HG03139 (cell line): Measurements from ENCODE around the gene HORMAD2.
"Not testable (repeated sequence)": the region's sequence is repeated elsewhere in the genome, so short reads cannot be mapped to it uniquely, and the experiment has no call there.

Experiments used
- ATAC-seq: cut with Tn5 transposase; IDR thresholded peaks from one replicate; pipeline ENCODE4 v1.9.1; 2021; ENCODE audit not compliant: unreplicated experiment

The HORMAD2 gene

DNA sequence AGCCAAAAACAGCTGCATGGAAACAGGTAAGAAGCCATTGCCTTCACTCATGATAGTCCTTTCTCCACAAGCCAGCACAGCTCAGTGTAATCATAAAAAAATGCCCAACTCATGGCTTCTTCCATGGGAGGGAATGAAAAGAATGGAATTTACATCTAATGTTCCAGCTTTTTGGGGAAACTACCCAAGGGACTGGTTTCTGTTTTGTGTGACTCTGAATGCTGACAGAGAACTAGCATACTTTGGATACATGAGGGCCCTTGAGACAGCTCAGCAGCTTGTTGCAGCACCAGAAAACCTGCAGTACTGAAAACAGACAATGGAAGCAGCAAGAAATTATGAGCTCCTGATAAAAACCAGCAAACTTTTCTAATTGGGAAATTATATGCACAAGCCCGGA, 24.2 kb upstream of the HORMAD2 start:
- ATAC-seq = no peak

DNA sequence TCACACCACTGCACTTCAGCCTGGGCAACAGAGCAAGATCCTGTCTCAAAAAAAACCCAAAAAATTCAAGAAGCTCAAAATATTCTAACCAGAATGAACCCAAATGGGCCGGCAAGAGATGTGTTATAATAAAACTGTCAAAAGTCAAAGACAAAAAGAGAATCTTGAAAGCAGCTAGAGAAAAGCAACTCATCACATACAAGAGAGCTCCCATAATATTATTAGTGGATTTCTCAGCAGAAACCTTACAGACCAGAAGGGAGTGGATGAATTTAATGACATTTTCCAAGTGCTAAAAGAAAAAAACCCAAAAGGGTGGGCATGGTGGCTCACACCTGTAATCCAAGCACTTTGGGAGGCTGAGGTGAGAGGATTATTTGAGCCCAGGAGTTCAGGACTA, 22.9 kb upstream of the HORMAD2 start:
- ATAC-seq = no peak

DNA sequence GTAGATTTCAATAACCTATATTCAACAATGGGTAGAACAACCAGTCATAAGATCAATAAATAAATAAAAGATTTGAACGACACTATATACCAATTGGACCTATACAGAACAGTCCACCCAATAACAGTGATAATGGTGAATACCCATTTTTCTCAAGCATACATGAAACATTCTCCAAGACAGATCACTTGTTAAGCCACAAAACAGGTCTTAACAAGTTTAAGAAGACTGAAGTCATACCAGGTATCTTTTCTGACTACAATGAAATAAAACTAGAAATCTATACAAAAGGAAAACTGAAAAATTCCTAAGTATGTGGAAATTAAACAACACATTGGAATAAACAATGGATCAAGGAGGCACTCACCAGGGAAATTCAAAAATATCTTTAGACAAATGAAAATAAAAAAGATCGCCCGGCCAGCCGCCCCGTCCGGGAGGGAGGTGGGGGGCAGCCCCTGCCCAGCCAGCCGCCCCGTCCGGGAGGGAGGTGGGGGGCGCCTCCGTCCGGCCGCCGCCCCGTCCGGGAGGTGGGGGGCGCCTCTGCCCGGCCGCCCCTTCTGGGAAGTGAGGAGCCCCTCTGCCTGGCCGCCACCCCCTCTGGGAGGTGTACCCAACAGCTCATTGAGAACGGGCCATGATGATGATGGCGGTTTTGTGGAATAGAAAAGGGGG, 20.8 kb upstream of the HORMAD2 start:
- not testable (repeated sequence) for ATAC-seq

DNA sequence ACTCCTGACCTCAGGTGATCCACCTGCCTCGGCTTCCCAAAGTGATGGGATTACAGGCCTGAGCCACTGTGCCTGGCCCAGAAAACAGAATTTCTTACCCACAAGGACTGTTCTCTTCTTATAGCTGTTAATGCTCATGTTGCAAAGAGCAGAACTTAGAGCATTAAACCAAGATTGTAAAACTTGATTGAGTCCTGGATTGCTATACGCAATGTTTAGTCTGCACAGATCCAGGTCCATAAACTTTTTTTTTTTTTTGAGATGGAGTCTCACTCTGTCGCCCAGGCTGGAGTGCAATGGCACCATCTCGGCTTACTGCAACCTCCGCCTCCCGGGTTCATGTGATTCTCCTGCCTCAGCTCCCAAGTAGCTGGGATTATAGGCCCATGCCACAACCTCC, 19.2 kb upstream of the HORMAD2 start:
- not testable (repeated sequence) for ATAC-seq

DNA sequence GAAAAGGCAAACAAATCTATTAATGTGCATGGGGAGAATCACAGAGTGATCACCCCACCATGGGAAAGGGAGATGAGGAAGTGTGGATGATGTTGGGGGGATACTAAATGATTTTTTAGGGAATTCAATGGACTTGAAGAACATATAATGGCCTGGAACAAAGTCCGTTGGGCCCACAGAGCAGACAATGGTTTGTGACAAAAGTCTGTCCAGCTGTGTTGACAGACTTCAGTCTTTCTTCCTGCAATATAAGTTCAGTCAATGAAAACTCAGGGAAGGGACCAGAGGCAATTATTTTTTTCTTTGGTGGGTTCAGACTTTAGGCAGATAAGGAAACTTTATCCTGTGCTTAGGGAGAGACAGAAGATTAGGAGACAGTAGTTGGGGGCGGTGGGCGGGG, 18.0 kb upstream of the HORMAD2 start:
- ATAC-seq = no peak

DNA sequence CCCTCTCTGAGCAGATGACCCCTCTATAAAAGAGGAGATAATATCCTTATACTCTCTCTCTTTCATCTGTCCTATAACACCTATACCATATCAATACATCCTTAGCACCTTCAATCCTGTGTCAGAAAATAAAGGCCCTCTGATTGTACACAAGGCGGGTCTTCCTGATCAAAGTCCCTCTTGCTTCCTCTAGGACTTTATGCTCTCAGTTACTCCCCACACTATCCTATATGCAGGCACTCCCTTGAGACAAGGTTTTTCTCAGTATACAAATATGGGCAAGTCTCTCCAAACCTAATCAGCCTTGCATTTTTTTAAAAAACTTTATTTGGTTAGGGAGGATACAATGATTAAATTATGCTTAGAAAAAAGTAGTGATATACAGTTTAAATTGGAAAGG, 17.3 kb upstream of the HORMAD2 start:
- ATAC-seq = no peak

DNA sequence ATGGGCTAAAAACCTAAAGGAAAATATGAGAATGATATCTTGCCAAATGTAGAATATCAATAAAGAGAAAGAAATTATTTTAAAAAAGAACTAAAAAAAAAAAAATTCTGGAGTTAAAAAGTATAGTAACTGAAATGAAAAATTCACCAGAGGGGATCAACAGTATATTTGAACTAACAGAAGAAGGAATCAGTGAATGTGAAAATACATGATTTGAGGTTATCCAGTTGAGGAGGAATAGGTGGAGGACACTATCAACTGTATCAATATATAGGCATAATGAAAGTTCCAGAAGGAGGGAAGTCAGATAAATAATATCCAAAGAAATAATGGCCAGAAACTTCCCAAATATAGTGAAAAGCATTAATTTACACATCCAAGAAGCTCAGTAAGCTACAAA, 16.1 kb upstream of the HORMAD2 start:
- ATAC-seq = no peak

DNA sequence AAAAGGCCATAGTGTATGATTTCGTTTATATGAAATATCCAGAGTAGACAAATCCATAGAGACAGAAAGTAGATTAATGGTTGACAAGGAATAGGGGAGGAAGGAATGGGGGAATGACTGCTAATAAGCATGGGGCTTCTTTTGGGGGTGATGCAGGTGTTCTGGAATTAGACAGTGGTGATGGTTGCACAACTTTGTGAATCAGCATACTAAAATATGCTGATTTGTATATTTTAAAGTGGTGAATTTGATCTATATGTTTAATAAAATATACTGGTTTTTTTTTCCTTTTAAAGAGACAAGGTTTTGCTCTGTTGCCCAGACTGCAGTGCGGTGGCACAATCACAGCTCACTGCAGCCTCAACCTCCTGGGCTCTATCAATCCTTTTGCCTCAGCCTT, 6.5 kb upstream of the HORMAD2 start:
- ATAC-seq = no peak

DNA sequence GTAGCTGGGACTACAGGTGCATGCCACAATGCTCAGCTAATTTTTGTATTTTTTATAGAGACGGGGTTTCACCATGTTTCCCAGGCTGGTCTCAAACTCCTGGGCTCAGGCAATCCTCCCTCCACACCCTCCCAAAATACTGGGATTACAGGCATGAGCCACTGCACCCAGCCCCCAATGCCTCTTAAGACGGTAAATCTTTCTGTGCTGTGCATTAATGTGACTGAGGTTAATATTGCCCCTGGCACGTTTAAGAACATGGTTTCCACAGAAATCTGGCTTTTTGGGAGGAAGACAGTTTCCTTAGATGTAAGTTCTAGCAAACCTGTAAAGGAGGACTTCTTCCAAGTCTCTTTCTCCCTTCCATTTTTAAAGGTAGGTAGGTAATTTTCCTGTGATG, 6.1 kb upstream of the HORMAD2 start:
- no peak for ATAC-seq

DNA sequence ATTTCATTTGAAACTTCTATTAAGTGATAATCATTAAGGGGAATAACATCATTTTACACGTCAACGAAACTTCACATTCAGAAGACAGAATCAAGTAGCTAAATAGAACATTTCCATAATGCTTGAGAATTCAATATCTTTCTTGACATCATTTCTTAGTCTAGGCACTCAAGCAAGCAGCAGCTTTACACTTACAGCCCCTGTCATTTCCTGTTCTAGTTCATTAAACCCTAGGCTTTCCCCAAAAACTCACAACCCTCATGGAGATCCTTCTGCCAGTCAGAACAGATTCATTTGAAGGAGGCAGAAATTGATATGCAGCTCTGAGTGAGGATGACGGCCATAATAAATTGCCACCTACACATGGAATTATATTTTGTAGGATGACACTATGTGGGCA, 5.3 kb upstream of the HORMAD2 start:
- no peak for ATAC-seq

DNA sequence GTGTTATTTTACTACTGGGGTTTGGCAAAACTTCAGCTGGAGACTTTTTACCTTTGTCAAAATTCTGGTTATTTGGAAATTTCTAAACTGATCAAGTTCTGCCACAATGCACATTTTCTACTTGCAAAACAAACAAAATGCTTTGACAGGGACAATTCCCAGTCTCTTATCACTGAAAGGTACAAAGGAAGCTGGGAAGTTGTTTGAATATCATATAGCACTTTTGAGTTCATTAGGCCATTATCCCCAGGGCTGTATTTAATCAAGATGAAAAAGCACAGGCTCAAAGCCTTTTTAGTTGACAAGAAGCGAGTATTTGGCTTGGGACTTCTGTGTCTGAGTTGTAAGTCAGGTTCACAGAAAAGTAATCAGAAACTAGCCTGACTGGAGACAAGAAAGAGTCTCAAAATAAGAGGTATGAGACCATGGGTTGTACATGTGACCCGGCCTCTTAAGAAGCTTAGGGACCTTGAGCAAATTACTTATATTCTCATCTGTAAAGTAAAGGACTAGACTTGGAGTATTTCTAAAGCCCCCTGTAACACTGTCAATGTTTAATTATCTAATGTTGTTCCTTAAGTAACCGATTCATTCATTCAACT, 2.9 kb upstream of the HORMAD2 start:
- no peak for ATAC-seq

DNA sequence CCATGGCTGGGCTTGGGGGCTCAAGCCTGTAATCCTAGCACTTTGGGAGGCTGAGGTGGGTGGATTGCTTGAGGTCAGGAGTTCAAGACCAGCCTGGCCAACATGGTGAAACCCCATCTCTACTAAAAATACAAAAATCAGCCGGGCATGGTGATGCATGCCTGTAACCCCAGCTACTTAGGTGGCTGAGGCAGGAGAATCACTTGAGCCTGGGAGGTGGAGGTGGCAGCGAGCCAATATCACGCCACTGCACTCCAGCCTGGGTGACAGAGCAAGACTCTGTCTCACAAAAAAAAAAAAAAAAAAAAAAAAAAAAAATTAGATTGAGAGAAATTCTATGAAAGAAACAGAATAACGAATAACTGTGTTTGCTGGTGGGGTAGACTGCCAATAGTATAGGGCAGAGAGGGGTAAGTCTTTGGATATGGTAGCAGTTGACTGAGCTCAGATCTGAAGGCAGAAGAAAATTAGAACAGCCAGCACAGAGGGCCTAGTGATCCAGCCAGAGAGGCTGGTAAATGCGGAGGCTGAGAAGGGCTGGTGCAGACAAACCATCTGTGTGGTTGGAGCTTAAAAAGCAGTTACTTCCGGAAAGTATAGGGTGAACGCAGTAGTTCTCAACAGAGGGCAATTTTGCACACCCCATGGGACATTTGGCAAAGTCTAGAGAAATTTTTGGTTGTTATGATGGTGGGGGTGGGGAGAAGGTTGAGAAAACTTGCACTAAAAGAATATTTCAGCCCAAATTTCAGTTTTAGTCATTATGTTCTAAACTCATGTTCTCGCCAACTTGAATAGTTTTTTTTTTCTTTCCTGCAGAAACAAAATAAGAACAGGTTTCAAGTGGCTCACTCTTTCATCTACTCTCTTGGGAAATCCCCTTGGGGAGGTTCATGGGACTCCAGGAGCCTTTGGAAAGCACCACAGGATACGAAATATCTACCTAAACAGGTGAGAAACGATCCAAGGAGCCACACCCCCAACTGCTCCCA, 1.6 kb upstream of the HORMAD2 start:
- no peak for ATAC-seq

DNA sequence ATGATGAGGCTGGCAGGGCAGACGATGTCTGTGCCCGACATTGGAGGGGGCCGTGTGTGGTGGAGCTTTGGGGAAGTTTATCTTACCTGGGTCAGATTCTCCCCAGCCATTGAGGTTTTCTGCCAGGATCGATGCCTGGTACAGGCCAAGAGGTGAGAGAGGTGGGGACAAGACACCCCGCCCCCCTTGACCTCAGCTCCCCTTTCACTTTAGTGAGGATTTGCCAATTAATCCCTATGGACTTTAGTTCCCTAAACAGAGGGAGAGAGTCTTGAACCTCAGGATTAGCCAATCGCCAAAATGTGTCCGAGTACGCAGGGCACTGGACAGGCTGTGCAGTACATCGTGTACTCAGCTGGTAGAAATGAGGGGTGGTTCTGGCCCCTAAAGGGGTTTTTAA, 541 bp downstream of the HORMAD2 start:
- ATAC-seq = no peak

DNA sequence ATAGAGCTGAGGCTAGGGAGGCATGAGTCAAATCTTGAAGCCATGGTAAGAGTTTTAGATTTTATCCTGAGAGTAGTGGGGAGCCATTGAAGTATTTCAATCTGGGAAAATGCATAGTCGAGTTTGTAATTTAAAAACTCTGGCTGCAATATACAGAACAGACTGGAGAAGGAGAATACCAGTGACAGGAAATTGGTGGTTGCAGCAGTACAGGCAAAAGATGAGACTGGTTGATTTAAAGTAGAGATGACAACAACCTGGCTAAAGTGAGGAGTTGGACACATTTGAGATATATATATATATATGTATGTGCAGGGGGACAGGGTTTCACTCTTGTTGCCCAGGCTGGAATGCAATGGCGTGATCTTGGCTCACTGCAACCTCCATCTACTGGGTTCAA, 6.2 kb downstream of the HORMAD2 start:
- ATAC-seq = no peak

DNA sequence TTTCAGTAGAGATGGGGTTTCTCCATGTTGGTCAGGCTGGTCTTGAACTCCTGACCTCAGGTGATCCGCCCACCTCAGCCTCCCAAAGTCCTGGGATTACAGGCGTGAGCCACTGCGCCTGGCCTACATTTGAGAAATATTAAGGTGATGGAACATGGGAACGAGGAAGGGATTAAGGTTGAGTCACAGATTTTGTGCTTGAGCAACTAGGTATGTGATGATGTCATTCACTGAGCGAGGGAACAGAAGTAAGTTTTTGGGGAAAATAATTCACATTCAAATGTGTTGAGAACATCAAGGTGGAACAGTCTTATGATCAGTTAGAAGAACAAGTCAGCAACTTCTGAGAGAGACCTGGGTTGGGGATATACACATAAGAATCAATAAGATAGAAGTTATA, 6.8 kb downstream of the HORMAD2 start:
- ATAC-seq = not testable (repeated sequence)

DNA sequence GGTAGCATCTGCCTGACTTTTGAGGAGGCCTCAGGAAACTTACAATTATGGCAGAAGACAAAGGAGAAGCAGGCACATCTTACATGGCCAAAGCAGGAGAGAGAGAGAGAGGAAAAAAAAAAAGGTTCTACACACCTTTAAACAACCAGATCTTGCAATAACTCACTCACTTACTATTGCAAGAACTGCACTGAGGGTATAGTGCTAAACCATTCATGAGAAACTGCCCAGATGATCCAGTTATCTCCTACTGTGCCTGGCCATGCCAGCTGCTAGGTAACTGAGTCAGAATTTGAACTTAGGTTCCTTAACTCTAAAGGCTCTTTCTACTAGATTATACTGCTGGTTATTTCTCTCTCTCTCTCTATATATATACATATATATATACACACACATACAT, 7.3 kb downstream of the HORMAD2 start:
- ATAC-seq = no peak

DNA sequence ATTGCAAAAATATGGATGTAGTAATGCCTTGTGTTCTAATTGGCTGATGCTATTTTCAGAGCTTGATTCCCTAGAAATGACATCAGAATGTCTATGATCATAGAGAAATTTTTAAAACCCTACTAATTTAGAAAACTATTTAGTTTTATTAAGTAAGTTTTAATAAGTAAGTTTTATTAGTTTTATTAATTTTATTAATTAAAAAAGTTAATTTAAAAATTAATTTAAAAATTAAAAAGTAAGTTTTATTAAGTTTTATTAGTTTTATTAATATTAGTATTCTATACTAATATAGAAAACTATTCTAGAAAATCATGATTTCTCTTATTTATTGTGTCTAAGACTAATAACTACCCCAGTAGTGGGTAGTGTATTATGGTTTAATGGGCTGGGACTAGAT, 8.2 kb downstream of the HORMAD2 start:
- no peak for ATAC-seq

DNA sequence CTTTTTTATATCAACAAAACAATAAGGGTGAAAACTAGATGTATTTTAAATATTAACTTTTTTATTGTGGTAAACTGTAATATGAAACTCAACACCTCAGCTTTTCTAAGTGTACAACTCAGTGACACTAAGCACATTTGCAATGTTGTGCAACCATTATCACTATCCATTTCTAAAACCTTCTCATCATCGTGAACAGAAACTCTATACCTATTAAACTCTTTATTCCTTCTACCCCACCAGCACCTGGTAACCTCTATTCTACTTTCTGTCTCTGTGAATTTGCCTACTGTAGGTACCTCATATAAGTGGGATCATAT, 9.4 kb downstream of the HORMAD2 start:
- no peak for ATAC-seq

DNA sequence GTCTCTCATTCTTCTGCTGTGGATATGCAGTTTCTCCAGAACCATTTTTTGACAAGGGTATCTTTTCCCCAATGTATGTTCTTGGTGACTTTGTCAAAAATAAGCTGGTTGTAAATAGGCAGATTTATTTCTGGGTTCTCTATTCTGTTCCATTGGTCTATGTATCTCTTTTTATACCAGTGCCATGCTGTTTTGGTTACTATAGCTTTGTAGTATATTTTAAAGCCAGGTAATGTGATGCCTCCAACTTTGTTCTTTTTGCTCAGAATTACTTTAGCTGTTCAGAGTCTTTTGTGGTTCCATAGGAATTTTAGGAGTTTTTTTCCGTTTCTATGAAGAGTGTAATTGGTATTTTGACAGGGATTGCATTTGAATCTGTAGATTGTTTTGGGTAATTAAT, 12.4 kb downstream of the HORMAD2 start:
- ATAC-seq = no peak

DNA sequence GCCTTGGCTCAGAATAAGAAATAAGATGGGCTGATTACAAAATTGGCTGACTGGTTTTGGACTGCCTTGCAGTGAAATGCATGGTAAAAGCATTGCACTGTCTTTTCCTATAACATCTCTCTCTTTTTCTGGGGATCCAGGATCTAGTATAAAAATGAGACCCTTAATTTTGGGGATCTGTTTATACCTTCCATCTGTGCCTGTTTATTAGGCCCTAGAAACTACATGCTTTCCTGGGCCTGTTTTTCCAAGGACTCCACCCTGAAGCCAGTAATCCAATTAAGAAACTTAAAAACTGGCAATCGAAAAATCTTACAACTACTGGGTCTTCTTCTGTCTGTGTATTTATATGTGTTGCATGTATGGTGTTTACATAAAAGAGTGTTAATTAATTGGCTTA, 14.5 kb downstream of the HORMAD2 start:
- ATAC-seq = no peak

DNA sequence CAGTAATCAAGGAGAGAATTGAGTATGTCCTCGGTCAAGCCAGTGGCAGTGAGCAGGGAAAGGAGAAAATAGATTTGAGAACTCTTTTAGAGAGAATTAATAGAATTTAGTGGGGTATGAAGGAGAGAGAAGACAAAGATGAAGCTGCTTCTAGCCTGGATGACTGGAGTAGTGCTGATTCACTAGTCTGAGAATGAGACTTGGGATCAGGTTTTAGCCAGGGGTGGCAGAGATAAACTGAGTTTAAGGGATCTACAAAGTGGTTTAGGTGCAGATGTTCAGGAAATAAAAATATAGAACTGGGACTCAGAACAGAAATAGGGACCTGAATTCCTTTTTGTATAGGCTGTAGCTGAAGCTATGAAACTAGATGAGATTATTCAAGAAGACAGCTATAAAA, 17.6 kb downstream of the HORMAD2 start:
- ATAC-seq = no peak

DNA sequence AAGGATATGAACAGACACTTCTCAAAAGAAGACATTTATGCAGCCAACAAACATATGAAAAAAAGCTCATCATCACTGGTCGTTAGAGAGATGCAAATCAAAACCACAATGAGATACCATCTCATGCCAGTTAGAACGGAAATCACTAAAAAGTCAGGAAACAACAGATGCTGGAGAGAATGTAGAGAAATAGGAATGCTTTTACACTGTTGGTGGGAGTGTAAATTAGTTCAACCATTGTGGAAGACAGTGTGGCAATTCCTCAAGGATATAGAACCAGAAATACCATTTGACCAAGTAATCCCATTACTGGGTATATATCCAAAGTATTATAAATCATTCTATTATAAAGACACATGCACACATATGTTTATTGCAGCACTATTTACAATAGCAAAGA, 20.5 kb downstream of the HORMAD2 start:
- ATAC-seq = not testable (repeated sequence)
